Tongue (tissue), 2 donors: ENCODE data around the gene GNG12. TPM values are rescaled to one million over a fixed set of nuclear protein-coding genes. Genes with fewer than 3 reads are reported as not detected.
"Not testable (repeated sequence)": the region's sequence is repeated elsewhere in the genome, so short reads cannot be mapped to it uniquely, and the experiment has no call there.

Experiments used
- DNase-seq: peaks from one replicate; pipeline ENCODE4 v3.0.0-alpha.2; 2015
- total RNA-seq: library from RNA; depleted of rRNA; stranded (reverse); fragments of >200 nt; gene quantifications from one replicate; pipeline ENCODE4 v1.2.3, GENCODE V29; 2014

Gene GNG12
- total RNA-seq, 1 donor from 2014 or later = 68.1 TPM

- no peak for DNase-seq
These were observed 152.8 kb downstream of the GNG12 start for GRCh38 chr1:67680486-67680885.

- DNase-seq = no peak
These were observed 153.6 kb downstream of the GNG12 start for GRCh38 chr1:67679691-67680090.

GRCh38 chr1:67677930-67678329 lies 155.3 kb downstream of the GNG12 start:
- no peak for DNase-seq

GRCh38 chr1:67677408-67677807 lies 155.9 kb downstream of the GNG12 start:
- no peak for DNase-seq

DNA sequence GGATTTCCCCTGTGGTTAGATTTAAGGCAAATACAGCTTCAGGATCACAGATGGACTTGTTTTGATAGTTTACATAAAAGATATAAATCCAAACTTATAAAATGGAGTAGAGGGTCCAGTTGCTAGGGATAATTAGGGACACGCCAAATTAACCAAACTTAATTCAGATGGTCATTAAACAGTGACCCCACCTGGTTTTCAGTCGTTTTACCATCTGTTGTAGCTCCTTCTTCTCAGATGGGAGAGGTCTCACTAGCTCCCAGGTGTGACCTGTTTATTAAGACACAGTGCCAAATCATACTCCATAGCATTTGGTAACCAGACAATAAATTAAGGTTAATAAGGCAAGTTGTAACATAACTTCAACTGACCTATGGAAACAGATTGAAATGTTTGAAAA lies 156.3 kb downstream of the GNG12 start:
- no peak for DNase-seq

DNA sequence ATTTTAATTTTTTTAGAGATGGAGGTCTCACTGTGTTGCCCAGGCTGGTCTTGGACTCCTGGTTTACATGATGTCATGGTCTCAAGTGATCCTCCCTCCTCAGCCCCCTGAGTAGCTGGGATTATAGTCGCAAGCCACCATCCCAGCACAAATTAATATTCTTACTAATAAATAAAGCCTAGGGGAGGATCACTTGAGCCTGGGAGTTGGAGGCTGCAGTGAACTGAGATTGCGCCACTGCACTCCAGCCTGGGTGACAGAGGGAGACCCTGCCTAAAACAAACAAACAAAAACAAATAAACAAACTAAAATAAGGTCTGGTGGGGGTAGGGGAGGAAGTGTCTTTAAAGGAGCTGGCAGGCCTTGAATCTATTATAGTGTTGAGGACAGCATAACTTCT lies 157.0 kb downstream of the GNG12 start:
- DNase-seq = no peak

GRCh38 chr1:67675800-67676199 lies 157.5 kb downstream of the GNG12 start:
- DNase-seq = peak; percentile 79

- DNase-seq = peak; percentile 91
These were observed 158.8 kb downstream of the GNG12 start for GRCh38 chr1:67674260-67675011.

DNA sequence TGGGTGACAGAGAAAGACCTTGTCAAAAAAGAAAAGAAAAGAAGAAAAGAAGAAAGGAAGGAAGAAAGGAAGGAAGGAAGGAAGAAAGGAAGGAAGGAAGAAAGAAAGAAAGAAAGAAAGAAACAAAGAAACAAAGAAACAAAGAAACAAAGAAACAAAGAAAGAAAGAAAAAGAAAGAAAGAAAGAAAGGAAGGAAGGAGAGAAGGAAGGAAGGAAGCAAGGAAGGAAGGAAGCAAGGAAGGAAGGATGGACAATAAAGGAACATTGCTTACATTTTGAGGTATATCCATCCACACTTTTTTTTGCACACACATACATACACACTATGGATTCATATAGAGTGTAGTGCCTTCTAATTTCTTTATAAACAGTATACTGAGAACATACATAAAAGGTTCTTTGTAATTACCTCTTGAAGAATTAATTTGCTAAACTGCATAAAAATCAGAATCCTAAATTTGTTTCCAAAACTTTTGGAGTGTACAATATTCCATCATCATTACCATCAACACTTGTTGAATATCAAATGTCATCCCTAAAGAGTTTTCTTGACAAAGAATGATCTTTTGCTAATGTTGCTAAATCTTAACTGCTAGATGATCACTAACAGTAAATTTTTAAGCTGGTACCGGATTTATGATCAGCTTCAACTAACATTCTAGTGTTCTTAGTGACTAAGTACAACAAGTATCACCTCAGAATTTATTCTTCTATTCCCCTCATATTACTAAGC lies 159.6 kb downstream of the GNG12 start:
- DNase-seq = no peak

- DNase-seq = no peak
These were observed 160.9 kb downstream of the GNG12 start for GRCh38 chr1:67672260-67672803.

- DNase-seq = no peak
These were observed 164.6 kb downstream of the GNG12 start for GRCh38 chr1:67668660-67669059.

DNA sequence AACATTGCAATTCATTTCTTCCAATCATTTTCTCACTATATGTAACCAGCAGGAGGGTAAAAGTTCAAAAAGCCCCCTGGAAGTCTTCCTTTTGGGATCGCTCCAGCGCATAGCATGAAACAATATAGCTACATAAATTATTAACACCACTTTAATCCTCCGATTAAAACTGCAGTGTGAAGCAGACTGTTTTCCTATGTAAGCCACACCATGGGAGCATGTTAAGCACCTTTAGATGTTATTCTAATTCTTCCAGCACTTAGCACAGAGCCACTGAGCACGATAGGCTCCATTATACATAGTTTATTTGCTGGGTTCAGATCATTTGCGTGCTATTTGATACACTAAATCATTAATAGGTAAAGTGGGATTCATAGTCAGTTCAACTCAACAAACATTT lies 166.6 kb downstream of the GNG12 start:
- no peak for DNase-seq

- not testable (repeated sequence) for DNase-seq
These were observed 168.0 kb downstream of the GNG12 start for GRCh38 chr1:67665307-67665706.

DNA sequence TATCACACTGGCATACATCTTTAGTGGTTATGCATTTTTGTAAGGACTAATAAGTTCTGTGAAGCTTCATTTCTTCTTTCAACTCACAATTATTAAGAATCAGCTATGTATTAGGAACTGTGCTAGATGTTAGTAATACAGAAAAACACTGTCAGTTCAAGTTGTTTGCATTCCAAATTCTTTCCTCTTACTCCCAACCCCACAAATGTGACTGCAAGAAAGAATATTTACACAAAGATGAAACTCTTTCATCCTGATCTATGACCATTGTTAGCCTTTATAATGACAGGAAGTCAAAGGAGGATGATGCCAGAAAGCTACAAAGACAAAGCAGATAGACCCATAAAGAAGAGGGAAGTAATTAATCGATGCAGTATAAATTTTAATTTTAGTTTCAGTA lies 169.2 kb downstream of the GNG12 start:
- no peak for DNase-seq

GRCh38 chr1:67662884-67663283 lies 170.4 kb downstream of the GNG12 start:
- DNase-seq = no peak

DNA sequence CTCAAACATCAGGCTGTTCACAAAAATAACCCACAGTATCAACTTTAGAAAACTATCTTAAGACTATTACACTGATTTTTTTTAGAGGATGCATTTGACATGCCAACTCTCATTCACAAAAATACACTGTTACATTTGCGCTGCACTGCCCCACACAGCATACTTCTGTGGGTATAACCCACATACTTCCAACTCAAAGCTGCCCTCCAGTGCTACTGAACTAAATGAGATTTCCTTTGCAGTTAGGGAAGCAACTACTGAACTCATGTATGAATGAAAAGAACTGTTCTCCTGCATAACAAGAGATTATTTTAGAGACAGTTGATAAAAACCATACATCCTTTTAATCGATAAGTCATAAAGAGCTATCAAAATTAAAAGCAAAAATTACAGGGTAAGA lies 174.0 kb downstream of the GNG12 start:
- no peak for DNase-seq

DNA sequence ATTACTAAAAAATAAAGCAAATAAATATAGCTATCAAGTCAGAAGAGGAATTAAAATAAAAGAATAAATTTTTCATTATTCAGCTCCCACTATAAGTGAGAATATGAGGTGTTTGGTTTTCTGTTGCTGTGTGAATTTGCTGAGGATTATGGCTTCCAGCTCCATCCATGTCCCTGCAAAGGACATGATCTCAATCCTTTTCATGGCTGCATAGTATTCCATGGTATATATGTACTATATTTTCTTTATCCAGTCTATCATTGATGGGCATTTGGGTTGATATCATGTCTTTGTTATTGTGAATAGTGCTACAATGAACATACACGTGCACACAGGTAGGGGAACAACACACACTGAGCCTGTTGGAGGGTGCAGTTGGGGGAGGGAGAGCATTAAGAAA lies 176.1 kb downstream of the GNG12 start:
- DNase-seq = not testable (repeated sequence)

DNA sequence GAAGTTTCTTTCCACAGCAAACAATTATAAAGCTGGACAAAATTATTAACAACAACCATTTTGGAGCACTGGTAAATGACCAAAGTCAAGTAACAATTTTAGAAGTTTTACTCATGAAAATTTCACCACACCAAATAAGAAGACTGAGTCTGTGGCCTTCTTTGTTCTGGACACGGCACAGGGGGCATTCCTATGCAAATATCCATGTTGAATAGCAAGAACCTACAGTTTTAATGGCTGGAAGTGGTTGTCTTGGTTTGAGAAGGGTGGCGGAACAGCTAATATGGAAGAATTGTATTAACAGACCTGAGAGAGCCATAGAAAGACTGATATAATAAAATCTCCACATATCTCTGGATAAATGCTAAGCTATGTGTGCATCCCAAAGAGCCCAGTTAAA lies 177.7 kb downstream of the GNG12 start:
- DNase-seq = no peak

DNA sequence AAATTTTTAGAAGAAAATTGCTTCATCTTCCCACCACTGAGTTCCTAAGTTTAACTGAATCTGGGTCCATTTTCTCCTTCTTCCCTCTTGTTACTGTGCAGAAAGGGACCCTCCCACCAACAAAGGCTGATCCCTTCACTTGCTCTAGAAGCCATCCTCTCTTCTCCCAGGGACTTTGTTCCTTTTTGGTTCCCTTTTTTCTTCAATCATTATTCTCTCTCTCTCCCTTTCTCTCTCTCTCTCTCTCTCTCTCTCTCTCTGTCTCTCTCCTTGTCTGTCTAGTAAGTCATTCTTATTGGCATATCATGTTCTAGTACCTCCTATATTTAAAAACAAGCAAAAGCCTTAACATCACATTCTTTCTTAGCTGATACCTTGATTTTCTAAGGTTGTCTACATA lies 180.0 kb downstream of the GNG12 start:
- DNase-seq = no peak

GRCh38 chr1:67652800-67653199 lies 180.5 kb downstream of the GNG12 start:
- DNase-seq = peak; percentile 27
